HEK293 (cell line): ENCODE data around the gene INPP5A.

Experiments
- AEBP2 ChIP-seq: fragments of 450-650 bp; formaldehyde crosslinking; IDR thresholded peaks from 2 replicates; pipeline ENCODE4 v1.5.1; 2016; ENCODE audit warnings: missing biosample characterization, missing genetic modification characterization, borderline replicate concordance
- CTCF ChIP-seq: fragments of 450-650 bp; formaldehyde crosslinking; IDR thresholded peaks from 2 replicates; pipeline ENCODE4 v1.5.1; 2016; ENCODE audit warnings: missing biosample characterization, missing genetic modification characterization
- PATZ1 ChIP-seq: fragments of 450-650 bp; formaldehyde crosslinking; IDR thresholded peaks from 2 replicates; pipeline ENCODE4 v1.5.1; 2016; ENCODE audit warnings: missing biosample characterization, missing genetic modification characterization
- PRDM4 ChIP-seq: fragments of 450-650 bp; formaldehyde crosslinking; IDR thresholded peaks from 2 replicates; pipeline ENCODE4 v1.5.1; 2017; ENCODE audit warnings: missing biosample characterization, missing genetic modification characterization
- RBAK ChIP-seq: fragments of 450-650 bp; formaldehyde crosslinking; IDR thresholded peaks from 2 replicates; pipeline ENCODE4 v1.5.1; 2016; ENCODE audit warnings: missing biosample characterization, missing genetic modification characterization
- ZNF146 ChIP-seq: fragments of 450-650 bp; formaldehyde crosslinking; IDR thresholded peaks from 2 replicates; pipeline ENCODE4 v1.5.1; 2016; ENCODE audit warnings: missing biosample characterization, missing genetic modification characterization
- ZNF169 ChIP-seq: fragments of 450-650 bp; formaldehyde crosslinking; IDR thresholded peaks from 2 replicates; pipeline ENCODE4 v1.5.1; 2016; ENCODE audit warnings: missing biosample characterization, missing genetic modification characterization
- ZNF174 ChIP-seq: fragments of 450-650 bp; formaldehyde crosslinking; IDR thresholded peaks from 2 replicates; pipeline ENCODE4 v1.5.0; 2017; ENCODE audit warnings: missing biosample characterization, mild to moderate bottlenecking, missing genetic modification characterization
- ZNF449 ChIP-seq: fragments of 450-650 bp; formaldehyde crosslinking; IDR thresholded peaks from 2 replicates; pipeline ENCODE4 v1.5.1; 2017; ENCODE audit warnings: missing biosample characterization, mild to moderate bottlenecking, missing genetic modification characterization, moderate library complexity
- ZNF560 ChIP-seq: fragments of 450-650 bp; formaldehyde crosslinking; IDR thresholded peaks from 2 replicates; pipeline ENCODE4 v1.5.1; 2017; ENCODE audit warnings: missing biosample characterization, missing genetic modification characterization, borderline replicate concordance
- ZNF610 ChIP-seq: fragments of 450-650 bp; formaldehyde crosslinking; IDR thresholded peaks from 2 replicates; pipeline ENCODE4 v1.5.1; 2016; ENCODE audit warnings: missing biosample characterization, missing genetic modification characterization, borderline replicate concordance
- ZNF677 ChIP-seq: fragments of 450-650 bp; IDR thresholded peaks from 2 replicates; pipeline ENCODE4 v1.5.0; 2018; ENCODE audit warnings: missing biosample characterization, mild to moderate bottlenecking, missing genetic modification characterization, moderate library complexity
- TF ChIP-seq, protein P1 (sequence below): fragments of 450-650 bp; IDR thresholded peaks from 2 replicates; pipeline ENCODE4 v1.5.1; 2018; ENCODE audit warnings: missing biosample characterization, mild to moderate bottlenecking, missing genetic modification characterization

DNA sequence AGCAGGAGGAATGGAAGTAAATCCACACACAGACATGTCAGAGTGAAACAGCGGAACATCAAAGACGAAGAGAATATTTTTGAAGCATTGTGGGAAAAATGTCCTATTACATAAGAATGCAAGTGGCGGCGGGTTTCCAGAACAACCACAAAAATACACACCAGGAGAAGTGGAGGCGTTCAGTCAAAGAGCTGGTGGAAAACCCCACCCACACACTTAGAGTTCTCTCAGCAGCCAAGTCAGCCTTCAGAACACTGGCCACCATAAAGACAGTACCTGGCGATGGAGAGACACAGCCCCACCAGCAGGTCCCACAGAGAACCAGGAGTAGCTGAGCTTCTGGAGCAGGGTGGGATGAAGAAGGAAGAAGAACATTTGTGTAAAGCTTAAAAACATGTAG, 224.7 kb downstream of the INPP5A start:
- no peak for TF ChIP-seq CTCF (tag by site-specific recombination)
- TF ChIP-seq ZNF677 (tag by site-specific recombination) = no peak
- no peak for TF ChIP-seq RBAK (tag by site-specific recombination)
- no peak for TF ChIP-seq AEBP2 (tag by site-specific recombination)
- TF ChIP-seq ZNF169 (tag by site-specific recombination) = no peak
- no peak for TF ChIP-seq ZNF146
- TF ChIP-seq, protein P1, sequence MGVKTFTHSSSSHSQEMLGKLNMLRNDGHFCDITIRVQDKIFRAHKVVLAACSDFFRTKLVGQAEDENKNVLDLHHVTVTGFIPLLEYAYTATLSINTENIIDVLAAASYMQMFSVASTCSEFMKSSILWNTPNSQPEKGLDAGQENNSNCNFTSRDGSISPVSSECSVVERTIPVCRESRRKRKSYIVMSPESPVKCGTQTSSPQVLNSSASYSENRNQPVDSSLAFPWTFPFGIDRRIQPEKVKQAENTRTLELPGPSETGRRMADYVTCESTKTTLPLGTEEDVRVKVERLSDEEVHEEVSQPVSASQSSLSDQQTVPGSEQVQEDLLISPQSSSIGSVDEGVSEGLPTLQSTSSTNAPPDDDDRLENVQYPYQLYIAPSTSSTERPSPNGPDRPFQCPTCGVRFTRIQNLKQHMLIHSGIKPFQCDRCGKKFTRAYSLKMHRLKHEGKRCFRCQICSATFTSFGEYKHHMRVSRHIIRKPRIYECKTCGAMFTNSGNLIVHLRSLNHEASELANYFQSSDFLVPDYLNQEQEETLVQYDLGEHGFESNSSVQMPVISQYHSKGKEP (tag by site-specific recombination) = no peak
- TF ChIP-seq PATZ1 (tag by site-specific recombination) = no peak
- TF ChIP-seq ZNF449 (tag by site-specific recombination) = no peak
- TF ChIP-seq ZNF174 (tag by site-specific recombination) = no peak
- no peak for TF ChIP-seq ZNF610 (tag by site-specific recombination)
- TF ChIP-seq ZNF560 (tag by site-specific recombination) = no peak
- TF ChIP-seq PRDM4 (tag by site-specific recombination) = no peak
